Fibroblast of lung (primary cell): ENCODE results near the gene RPP40.

Experiments used
- EZH2 ChIP-seq: IDR thresholded peaks from 2 replicates; pipeline ENCODE4 v1.5.1; 2012; ENCODE audit warnings: low read length, control low read depth, mild to moderate bottlenecking; ENCODE audit errors: missing control alignments
- TF ChIP-seq, protein P1 (sequence below), 2 donors: IDR thresholded peaks in 1 of 2; conservative IDR thresholded peaks in 1 of 2; 1 replicate in 1 of 2; 2 replicates in 1 of 2; pipeline ENCODE4 v1.5.1; 2011 to 2012; ENCODE audit warnings: low read length in 2 of 2, control low read depth in 1 of 2, inconsistent platforms in 1 of 2, low read depth in 1 of 2, mild to moderate bottlenecking in 1 of 2

DNA sequence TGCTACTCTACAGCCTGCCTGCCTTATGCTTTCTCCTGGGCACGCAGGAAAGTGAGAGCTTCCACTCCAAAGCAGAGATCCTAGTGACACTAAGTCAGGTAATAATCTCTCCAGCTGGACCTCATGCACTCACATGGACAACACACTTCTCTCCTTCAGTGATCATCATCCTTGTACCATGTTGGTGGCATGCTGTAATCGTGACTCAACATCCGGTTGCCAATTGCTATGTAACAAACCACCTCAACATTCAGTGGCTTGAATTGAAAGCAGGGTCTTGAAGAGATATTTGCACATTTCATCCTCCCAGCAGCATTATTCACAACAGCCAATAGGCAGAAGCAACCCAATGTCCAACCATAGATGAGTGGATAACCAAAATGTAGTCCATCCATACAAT is 41.0 kb upstream of the RPP40 start:
- no peak for TF ChIP-seq EZH2
- TF ChIP-seq, protein P1, sequence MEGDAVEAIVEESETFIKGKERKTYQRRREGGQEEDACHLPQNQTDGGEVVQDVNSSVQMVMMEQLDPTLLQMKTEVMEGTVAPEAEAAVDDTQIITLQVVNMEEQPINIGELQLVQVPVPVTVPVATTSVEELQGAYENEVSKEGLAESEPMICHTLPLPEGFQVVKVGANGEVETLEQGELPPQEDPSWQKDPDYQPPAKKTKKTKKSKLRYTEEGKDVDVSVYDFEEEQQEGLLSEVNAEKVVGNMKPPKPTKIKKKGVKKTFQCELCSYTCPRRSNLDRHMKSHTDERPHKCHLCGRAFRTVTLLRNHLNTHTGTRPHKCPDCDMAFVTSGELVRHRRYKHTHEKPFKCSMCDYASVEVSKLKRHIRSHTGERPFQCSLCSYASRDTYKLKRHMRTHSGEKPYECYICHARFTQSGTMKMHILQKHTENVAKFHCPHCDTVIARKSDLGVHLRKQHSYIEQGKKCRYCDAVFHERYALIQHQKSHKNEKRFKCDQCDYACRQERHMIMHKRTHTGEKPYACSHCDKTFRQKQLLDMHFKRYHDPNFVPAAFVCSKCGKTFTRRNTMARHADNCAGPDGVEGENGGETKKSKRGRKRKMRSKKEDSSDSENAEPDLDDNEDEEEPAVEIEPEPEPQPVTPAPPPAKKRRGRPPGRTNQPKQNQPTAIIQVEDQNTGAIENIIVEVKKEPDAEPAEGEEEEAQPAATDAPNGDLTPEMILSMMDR (conservative IDR thresholded peaks at IDR 0.05 in 1 of 2, IDR thresholded peaks at IDR 0.05 in 1 of 2; ENCODE audit: low read depth in 1 of 2, low read length in 2 of 2) = no peak
